Endodermal cell (in vitro differentiated cells): Measurements from ENCODE around the gene RASGEF1C. TPM values are rescaled to one million over a fixed set of nuclear protein-coding genes. Genes with fewer than 3 reads are reported as not detected.

Source experiments
- DNase-seq: peaks from one replicate; pipeline ENCODE4 v3.0.0-alpha.2; 2017
- H3K27ac ChIP-seq: 2 replicates; pipeline ENCODE4 v1.5.1; 2013; ENCODE audit warnings: mild to moderate bottlenecking, low read depth, low read length, moderate library complexity
- H3K27me3 ChIP-seq: 2 replicates; pipeline ENCODE4 v1.6.1; 2013; ENCODE audit warnings: mild to moderate bottlenecking, low read length, moderate library complexity; ENCODE audit not compliant: insufficient read depth, control insufficient read depth, poor library complexity, severe bottlenecking
- H3K36me3 ChIP-seq: 2 replicates; pipeline ENCODE4 v1.7.0; 2013; ENCODE audit warnings: mild to moderate bottlenecking, low read length, moderate library complexity; ENCODE audit not compliant: control insufficient read depth, insufficient read depth
- H3K4me1 ChIP-seq: one replicate; pipeline ENCODE4 v1.7.0; 2013; ENCODE audit warnings: low read length; ENCODE audit not compliant: control insufficient read depth, insufficient read depth
- H3K4me3 ChIP-seq: 2 replicates; pipeline ENCODE4 v1.5.1; 2013; ENCODE audit warnings: mild to moderate bottlenecking, low read length, moderate library complexity
- H3K9ac ChIP-seq: 2 replicates; pipeline ENCODE4 v1.6.1; 2013; ENCODE audit warnings: mild to moderate bottlenecking, low read length, moderate library complexity; ENCODE audit not compliant: poor library complexity, severe bottlenecking; ENCODE audit errors: extremely low read depth
- H3K9me3 ChIP-seq: 2 replicates; pipeline ENCODE4 v1.6.1; 2013; ENCODE audit warnings: mild to moderate bottlenecking, low read length, moderate library complexity; ENCODE audit not compliant: control insufficient read depth
- H3K27ac Mint-ChIP-seq: 2 replicates; pipeline ENCODE4 v1.8.0; 2020; ENCODE audit warnings: mixed read lengths
- H3K27me3 Mint-ChIP-seq: 2 replicates; pipeline ENCODE4 v1.8.0; 2021; ENCODE audit warnings: mild to moderate bottlenecking, mixed read lengths; ENCODE audit not compliant: insufficient read depth
- H3K36me3 Mint-ChIP-seq: 2 replicates; pipeline ENCODE4 v1.8.0; 2020; ENCODE audit warnings: low read depth, mixed read lengths
- H3K4me1 Mint-ChIP-seq: 2 replicates; pipeline ENCODE4 v1.8.0; 2020; ENCODE audit warnings: mixed read lengths
- H3K4me3 Mint-ChIP-seq: 2 replicates; pipeline ENCODE4 v1.8.0; 2020; ENCODE audit warnings: mild to moderate bottlenecking, moderate library complexity, mixed read lengths
- H3K9me3 Mint-ChIP-seq: 2 replicates; pipeline ENCODE4 v1.8.0; 2020; ENCODE audit warnings: mild to moderate bottlenecking, mixed read lengths
- CTCF ChIP-seq: fragments of 200-600 bp; sonication (generic); conservative IDR thresholded peaks from 2 replicates; pipeline ENCODE4 v1.5.0; 2021; ENCODE audit warnings: antibody characterized with exemption, mild to moderate bottlenecking
- WGBS, 2 experiments: methylation state at CpG; one replicate each; pipeline versions ENCODE4 v1.1.5 to v1.1.7; 2013; ENCODE audit warnings: missing lambda C conversion rate in 2 of 2, mixed read lengths in 1 of 2; ENCODE audit not compliant: insufficient coverage in 1 of 2, insufficient read length in 1 of 2; 5-methylcytosine and 5-hydroxymethylcytosine counted together
- total RNA-seq, 2 donors: library from RNA; stranded (reverse); fragmentation: NEBNext Ultra II Directional in 1 of 2; extraction: Animal tissue kit (Norgen Biotek cat#: 25700) in 1 of 2; gene quantifications; 2 replicates in 1 of 2; 3 replicates in 1 of 2; pipeline ENCODE4 v1.2.1, GENCODE V29; 2021

The RASGEF1C gene
- total RNA-seq, 2 donors from 2014 or later, result 0.62 to 0.75 TPM

- Mint-ChIP-seq H3K27ac (no peak overlapping the region), H3K36me3 (no peaks in the 10 kb centered on the region), H3K27me3 (peaks cover 15% of the 10 kb centered on the region), H3K4me3 (no peak overlapping the region), H3K9me3 (peaks cover 23% of the 10 kb centered on the region), H3K4me1 (peaks cover 23% of the 10 kb centered on the region)
- H3K4me1 ChIP-seq, result peaks cover 15% of the 10 kb centered on the region
- H3K27ac ChIP-seq, result no peak overlapping the region
- 93 to 95% methylated on average over 16 to 24 of the region's 24 CpGs for WGBS, 2 experiments
- no peaks in the 10 kb centered on the region for H3K9me3 ChIP-seq
- TF ChIP-seq CTCF, result no peak
- no peaks in the 10 kb centered on the region for H3K36me3 ChIP-seq
- no peak for DNase-seq
- H3K27me3 ChIP-seq, result no peaks in the 10 kb centered on the region
- no peak overlapping the region for H3K9ac ChIP-seq
- H3K4me3 ChIP-seq, result no peak overlapping the region
Observed at GRCh38 chr5:180080486-180081280, 128.3 kb downstream of the RASGEF1C start.

GRCh38 chr5:180079702-180080466 lies 129.1 kb downstream of the RASGEF1C start:
- H3K27ac ChIP-seq, result no peak overlapping the region
- 91 to 95% methylated on average over 12 to 14 of the region's 14 CpGs for WGBS, 2 experiments

GRCh38 chr5:180078348-180078747 lies 130.7 kb downstream of the RASGEF1C start:
- H3K36me3 Mint-ChIP-seq, result no peaks in the 10 kb centered on the region
- peaks cover 31% of the 10 kb centered on the region for H3K27me3 Mint-ChIP-seq
- Histone ChIP-seq H3K4me3 (no peak overlapping the region), H3K9ac (no peak overlapping the region), H3K36me3 (no peaks in the 10 kb centered on the region), H3K27me3 (no peaks in the 10 kb centered on the region), H3K4me1 (peaks cover 5% of the 10 kb centered on the region), H3K27ac (no peak overlapping the region), H3K9me3 (no peaks in the 10 kb centered on the region)
- peaks cover 27% of the 10 kb centered on the region for H3K9me3 Mint-ChIP-seq
- TF ChIP-seq CTCF, result no peak
- WGBS, 2 experiments, result 95 to 96% methylated on average over 7 to 9 of the region's 9 CpGs
- DNase-seq, result no peak
- no peak overlapping the region for H3K27ac Mint-ChIP-seq
- H3K4me1 Mint-ChIP-seq, result peaks cover 9% of the 10 kb centered on the region
- H3K4me3 Mint-ChIP-seq, result no peak overlapping the region

More at GRCh38 chr5:180079702-180080466, 129.1 kb downstream of the RASGEF1C start:
- no peak overlapping the region for H3K9ac ChIP-seq
- Mint-ChIP-seq H3K9me3 (peaks cover 23% of the 10 kb centered on the region), H3K27ac (no peak overlapping the region), H3K27me3 (peaks cover 18% of the 10 kb centered on the region), H3K36me3 (no peaks in the 10 kb centered on the region), H3K4me1 (peaks cover 21% of the 10 kb centered on the region), H3K4me3 (no peak overlapping the region)
- no peaks in the 10 kb centered on the region for H3K9me3 ChIP-seq
- H3K4me3 ChIP-seq, result no peak overlapping the region
- no peaks in the 10 kb centered on the region for H3K27me3 ChIP-seq
- DNase-seq, result no peak
- TF ChIP-seq CTCF, result no peak
- H3K4me1 ChIP-seq, result peaks cover 15% of the 10 kb centered on the region
- no peaks in the 10 kb centered on the region for H3K36me3 ChIP-seq
